ENCODE measurements around the gene TMEM62. TPM values are rescaled to one million over a fixed set of nuclear protein-coding genes. Genes with fewer than 3 reads are reported as not detected.
"Not testable (repeated sequence)": the region's sequence is repeated elsewhere in the genome, so short reads cannot be mapped to it uniquely, and the experiment has no call there.

TMEM62 gene
- total and polyA plus RNA-seq, 7 donors: 6.3 to 22.8 (median 7.8) TPM

GRCh38 chr15:43121863-43122262, 11.5 kb upstream of the TMEM62 start:
- H3K9me3 ChIP-seq: no peaks in the 10 kb centered on the region
- no peaks in the 10 kb centered on the region for H3K4me1 ChIP-seq
- no peak overlapping the region for H3K27ac ChIP-seq
- TF ChIP-seq CTCF (IDR thresholded peaks at IDR 0.05): no peak
- no peaks in the 10 kb centered on the region for H3K36me3 ChIP-seq (ENCODE audit: insufficient read depth in 1 of 2, low read depth in 1 of 2)
- H3K27me3 ChIP-seq (ENCODE audit: insufficient read depth in 3 of 3, low read length in 2 of 3): no peaks in the 10 kb centered on the region
- H3K4me3 ChIP-seq: no peak overlapping the region
- DNase-seq: no peak
- intact Hi-C loops (cut with DNase I): no loop called here
- no peak for ATAC-seq
- WGBS, 3 donors: 51 to 64% (median 61%) methylated on average over 2 of the region's 2 CpGs

- no peak overlapping the region for H3K4me3 ChIP-seq
- DNase-seq (no peak), ATAC-seq (no peak)
- WGBS, 3 donors: 69 to 80% (median 75%) methylated on average over 3 of the region's 3 CpGs
- no peak overlapping the region for H3K27ac ChIP-seq
- no peaks in the 10 kb centered on the region for H3K36me3 ChIP-seq (ENCODE audit: insufficient read depth in 1 of 2, low read depth in 1 of 2)
- H3K9me3 ChIP-seq: no peaks in the 10 kb centered on the region
- no peaks in the 10 kb centered on the region for H3K4me1 ChIP-seq
- TF ChIP-seq CTCF (IDR thresholded peaks at IDR 0.05): no peak
- no peaks in the 10 kb centered on the region for H3K27me3 ChIP-seq (ENCODE audit: insufficient read depth in 3 of 3, low read length in 2 of 3)
- intact Hi-C loops (cut with DNase I): no loop called here
Measured at GRCh38 chr15:43125100-43125661, 8.2 kb upstream of the TMEM62 start.

- no peak for DNase-seq
- Histone ChIP-seq H3K4me3 (no peak overlapping the region), H3K27me3 (ENCODE audit: insufficient read depth in 3 of 3, low read length in 2 of 3) (no peaks in the 10 kb centered on the region), H3K9me3 (no peaks in the 10 kb centered on the region), H3K27ac (no peak overlapping the region), H3K36me3 (ENCODE audit: insufficient read depth in 1 of 2, low read depth in 1 of 2) (no peaks in the 10 kb centered on the region), H3K4me1 (no peaks in the 10 kb centered on the region)
- intact Hi-C loops (cut with DNase I): no loop called here
- ATAC-seq: no peak
- 90 to 94% (median 91%) methylated on average over 6 of the region's 6 CpGs for WGBS, 3 donors
- no peak for TF ChIP-seq CTCF (IDR thresholded peaks at IDR 0.05)
Measured at GRCh38 chr15:43126356-43126755, 7.0 kb upstream of the TMEM62 start.

GRCh38 chr15:43127752-43128151, 5.6 kb upstream of the TMEM62 start:
- DNase-seq (no peak), ATAC-seq (no peak)
- Histone ChIP-seq H3K4me3 (no peak overlapping the region), H3K27me3 (ENCODE audit: insufficient read depth in 3 of 3, low read length in 2 of 3) (no peaks in the 10 kb centered on the region), H3K4me1 (peaks cover 3% of the 10 kb centered on the region), H3K36me3 (ENCODE audit: insufficient read depth in 1 of 2, low read depth in 1 of 2) (no peaks in the 10 kb centered on the region), H3K27ac (no peak overlapping the region), H3K9me3 (no peaks in the 10 kb centered on the region)
- intact Hi-C loops (cut with DNase I): no loop called here
- WGBS, 3 donors: 73 to 82% (median 77%) methylated on average over 2 of the region's 2 CpGs
- no peak for TF ChIP-seq CTCF (IDR thresholded peaks at IDR 0.05)

GRCh38 chr15:43128174-43128979, 5.0 kb upstream of the TMEM62 start:
- H3K9me3 ChIP-seq; H3K27ac ChIP-seq; ATAC-seq; H3K36me3 ChIP-seq (ENCODE audit: insufficient read depth in 1 of 2, low read depth in 1 of 2); H3K27me3 ChIP-seq (ENCODE audit: insufficient read depth in 3 of 3, low read length in 2 of 3); DNase-seq; H3K4me3 ChIP-seq; intact Hi-C loops (cut with DNase I); H3K4me1 ChIP-seq: not testable (repeated sequence)
- WGBS, 3 donors: 76 to 81% (median 76%) methylated on average over 10 of the region's 10 CpGs
